Hepatocyte (in vitro differentiated cells): ENCODE data around the gene PUM2. TPM values are rescaled to one million over a fixed set of nuclear protein-coding genes. Genes with fewer than 3 reads are reported as not detected.

ENCODE experiments used
- DNase-seq: peaks from one replicate; pipeline ENCODE4 v3.0.0-alpha.2; 2016; ENCODE audit warnings: low spot score
- H2AFZ ChIP-seq: fragments of 200-600 bp; sonication (generic); 2 replicates; pipeline ENCODE4 v1.6.0; 2016; ENCODE audit warnings: antibody characterized with exemption, mild to moderate bottlenecking
- H3K27ac ChIP-seq: fragments of 200-600 bp; sonication (generic); 2 replicates; pipeline ENCODE4 v1.5.1; 2016; ENCODE audit warnings: mild to moderate bottlenecking
- H3K27me3 ChIP-seq: fragments of 200-600 bp; sonication (generic); 2 replicates; pipeline ENCODE4 v1.6.1; 2016
- H3K36me3 ChIP-seq: fragments of 200-600 bp; sonication (generic); replicated peaks from 2 replicates; pipeline ENCODE4 v1.5.1; 2016; ENCODE audit warnings: low read depth; ENCODE audit not compliant: insufficient read depth
- H3K4me1 ChIP-seq: fragments of 200-600 bp; sonication (generic); 2 replicates; pipeline ENCODE4 v1.5.1; 2016; ENCODE audit warnings: mild to moderate bottlenecking, moderate library complexity; ENCODE audit not compliant: insufficient read depth
- H3K4me2 ChIP-seq: fragments of 200-600 bp; sonication (generic); 2 replicates; pipeline ENCODE4 v1.6.0; 2016
- H3K4me3 ChIP-seq: fragments of 200-600 bp; sonication (generic); 2 replicates; pipeline ENCODE4 v1.5.1; 2016; ENCODE audit warnings: mild to moderate bottlenecking
- H3K79me2 ChIP-seq: fragments of 200-600 bp; sonication (generic); 2 replicates; pipeline ENCODE4 v1.6.0; 2017; ENCODE audit warnings: mild to moderate bottlenecking
- H3K9me2 ChIP-seq: fragments of 200-600 bp; sonication (generic); replicated peaks from 2 replicates; pipeline ENCODE4 v1.6.0; 2017; ENCODE audit warnings: mild to moderate bottlenecking; ENCODE audit not compliant: insufficient read depth
- H3K9me3 ChIP-seq: fragments of 200-600 bp; sonication (generic); 2 replicates; pipeline ENCODE4 v1.5.1; 2016; ENCODE audit warnings: low read depth, mild to moderate bottlenecking
- H4K20me1 ChIP-seq: fragments of 200-600 bp; sonication (generic); 2 replicates; pipeline ENCODE4 v1.6.0; 2016; ENCODE audit warnings: mild to moderate bottlenecking; ENCODE audit not compliant: insufficient read depth, poor library complexity, severe bottlenecking
- EZH2 ChIP-seq: fragments of 200-600 bp; sonication (generic); IDR thresholded peaks from 2 replicates; pipeline ENCODE4 v1.6.1; 2016; ENCODE audit warnings: antibody characterized with exemption, mild to moderate bottlenecking, borderline replicate concordance
- EZH2phosphoT487 ChIP-seq: fragments of 200-600 bp; sonication (generic); IDR thresholded peaks from one replicate; pipeline ENCODE4 v1.6.1; 2018; ENCODE audit warnings: antibody characterized with exemption, mild to moderate bottlenecking, low read depth, moderate library complexity; ENCODE audit not compliant: unreplicated experiment, severe bottlenecking
- WGBS: methylation state at CpG from one replicate; pipeline ENCODE4 v1.1.6; 2016; ENCODE audit warnings: low lambda C conversion rate; ENCODE audit errors: missing lambda C conversion rate; 5-methylcytosine and 5-hydroxymethylcytosine counted together
- polyA plus RNA-seq: library from polyadenylated mRNA; unstranded; fragments of >200 nt; fragmentation: Nextera tagmentation; extraction: Ambion mirVana; gene quantifications from 2 replicates; pipeline ENCODE4 v1.2.1, GENCODE V29; 2016
- total RNA-seq: library from RNA; depleted of rRNA; stranded (reverse); fragments of >200 nt; gene quantifications from 2 replicates; pipeline ENCODE4 v1.2.3, GENCODE V29; 2014
- TF ChIP-seq, protein P1 (sequence below): fragments of 200-600 bp; sonication (generic); IDR thresholded peaks from 2 replicates; pipeline ENCODE4 v1.5.1; 2016; ENCODE audit warnings: antibody characterized with exemption, mild to moderate bottlenecking; ENCODE audit not compliant: poor library complexity

PUM2 gene
- total and polyA plus RNA-seq, 2 experiments from 2014 or later = 14.4 to 55.5 TPM

DNA sequence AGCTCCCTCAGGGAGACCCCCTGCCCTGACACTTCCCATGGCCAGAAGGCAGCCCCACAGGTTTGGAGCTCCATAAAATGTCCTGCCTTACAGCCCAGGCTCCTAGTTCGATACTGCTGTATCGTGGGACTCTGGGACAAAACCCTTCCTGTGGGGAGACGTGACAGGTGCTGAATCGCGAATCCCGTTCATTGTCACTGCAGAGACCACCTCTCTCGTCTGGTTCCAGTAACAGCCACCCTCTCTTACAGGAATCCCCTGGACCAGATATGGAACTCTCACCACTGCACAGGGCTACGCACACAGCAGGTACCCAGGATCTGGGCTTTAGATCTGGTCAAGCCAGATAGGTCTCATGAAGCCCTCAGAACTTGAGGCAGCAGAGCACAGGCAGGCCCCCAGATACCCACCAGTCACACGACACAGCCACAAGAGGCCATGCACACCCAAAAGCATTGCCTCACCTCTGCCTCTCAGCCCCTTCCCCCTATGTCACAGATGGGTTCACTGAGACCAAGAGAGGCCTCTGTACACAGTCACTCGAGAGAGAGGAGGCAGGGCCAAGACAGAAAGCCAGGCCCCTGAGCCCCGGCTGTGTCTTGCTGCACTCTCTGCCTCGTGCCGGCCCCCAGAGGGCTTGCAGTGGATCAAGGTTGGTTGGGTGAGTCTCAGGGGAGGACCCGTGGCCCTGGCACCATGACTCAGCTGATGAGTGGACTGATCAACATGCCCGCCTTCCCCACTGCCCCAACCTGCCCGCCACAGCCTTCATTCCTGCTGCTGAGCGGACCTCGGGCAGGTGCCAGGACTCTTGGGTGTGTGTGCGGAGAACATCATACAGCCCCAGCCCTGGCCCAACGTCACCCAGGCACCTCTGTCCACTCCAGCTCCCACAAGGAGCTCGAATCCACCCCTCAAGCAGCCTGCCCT, 133.3 kb downstream of the PUM2 start:
- no peak for TF ChIP-seq EZH2phosphoT487
- TF ChIP-seq EZH2 = no peak
- TF ChIP-seq, protein P1, sequence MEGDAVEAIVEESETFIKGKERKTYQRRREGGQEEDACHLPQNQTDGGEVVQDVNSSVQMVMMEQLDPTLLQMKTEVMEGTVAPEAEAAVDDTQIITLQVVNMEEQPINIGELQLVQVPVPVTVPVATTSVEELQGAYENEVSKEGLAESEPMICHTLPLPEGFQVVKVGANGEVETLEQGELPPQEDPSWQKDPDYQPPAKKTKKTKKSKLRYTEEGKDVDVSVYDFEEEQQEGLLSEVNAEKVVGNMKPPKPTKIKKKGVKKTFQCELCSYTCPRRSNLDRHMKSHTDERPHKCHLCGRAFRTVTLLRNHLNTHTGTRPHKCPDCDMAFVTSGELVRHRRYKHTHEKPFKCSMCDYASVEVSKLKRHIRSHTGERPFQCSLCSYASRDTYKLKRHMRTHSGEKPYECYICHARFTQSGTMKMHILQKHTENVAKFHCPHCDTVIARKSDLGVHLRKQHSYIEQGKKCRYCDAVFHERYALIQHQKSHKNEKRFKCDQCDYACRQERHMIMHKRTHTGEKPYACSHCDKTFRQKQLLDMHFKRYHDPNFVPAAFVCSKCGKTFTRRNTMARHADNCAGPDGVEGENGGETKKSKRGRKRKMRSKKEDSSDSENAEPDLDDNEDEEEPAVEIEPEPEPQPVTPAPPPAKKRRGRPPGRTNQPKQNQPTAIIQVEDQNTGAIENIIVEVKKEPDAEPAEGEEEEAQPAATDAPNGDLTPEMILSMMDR = no peak
- no peaks in the 10 kb centered on the region for H3K36me3 ChIP-seq
- H3K27me3 ChIP-seq = no peaks in the 10 kb centered on the region
- H3K4me2 ChIP-seq = no peak overlapping the region
- peaks cover 52% of the 10 kb centered on the region for H3K4me1 ChIP-seq
- H2AFZ ChIP-seq = no peak overlapping the region
- H3K79me2 ChIP-seq = peaks cover 80% of the 10 kb centered on the region
- no peaks in the 10 kb centered on the region for H4K20me1 ChIP-seq
- no peak overlapping the region for H3K27ac ChIP-seq
- WGBS = 88% methylated on average over 21 of the region's 21 CpGs
- no peak overlapping the region for H3K4me3 ChIP-seq
- no peaks in the 10 kb centered on the region for H3K9me2 ChIP-seq
- DNase-seq = no peak
- no peaks in the 10 kb centered on the region for H3K9me3 ChIP-seq

DNA sequence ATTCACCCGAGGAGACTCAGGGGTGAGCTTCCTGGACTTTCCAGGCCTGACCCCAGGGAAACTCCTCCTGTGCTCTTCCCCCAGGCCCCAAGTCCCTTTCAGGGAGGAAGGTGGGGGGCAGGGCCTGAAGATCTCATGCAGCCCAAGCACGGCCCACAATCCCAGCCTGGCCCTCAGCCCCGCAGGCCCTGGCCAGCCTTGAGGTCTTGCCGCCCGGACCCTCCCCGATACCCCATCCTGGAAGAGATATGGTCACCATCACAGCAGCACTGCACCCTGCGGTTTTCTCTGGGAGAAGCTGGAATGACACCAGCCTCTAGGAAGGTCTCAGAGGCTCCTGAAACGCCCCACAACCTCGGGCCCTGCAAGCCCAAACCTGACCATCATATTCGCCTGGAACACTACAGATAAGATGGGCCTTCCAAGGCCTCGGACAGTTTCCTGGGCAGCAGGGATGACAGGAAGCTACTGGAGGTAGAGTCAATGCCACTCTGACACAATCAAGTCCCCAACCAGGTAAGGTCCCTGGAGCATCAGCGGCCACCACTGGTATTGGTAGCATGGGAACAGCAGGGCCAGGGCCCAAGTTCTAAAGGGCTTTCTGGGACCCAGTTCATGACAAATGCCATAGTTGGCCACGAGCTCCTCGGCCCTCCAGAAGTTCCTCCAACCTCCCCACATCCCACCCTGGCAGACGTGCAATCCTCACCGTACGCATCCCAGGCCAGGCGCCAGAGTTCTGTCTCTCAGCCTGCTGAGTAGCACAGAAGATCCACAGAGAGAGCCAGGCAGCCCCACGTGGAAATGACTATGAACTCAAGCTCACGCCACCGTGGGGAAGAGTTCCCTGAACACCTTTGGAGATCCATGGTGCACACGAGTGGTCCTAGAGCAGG, 134.3 kb downstream of the PUM2 start:
- H4K20me1 ChIP-seq = no peaks in the 10 kb centered on the region
- H3K27ac ChIP-seq = peak overlapping the region; percentile 90
- H3K4me2 ChIP-seq = no peak overlapping the region
- H2AFZ ChIP-seq = no peak overlapping the region
- H3K9me2 ChIP-seq = no peaks in the 10 kb centered on the region
- no peak for DNase-seq
- no peaks in the 10 kb centered on the region for H3K36me3 ChIP-seq
- no peaks in the 10 kb centered on the region for H3K9me3 ChIP-seq
- H3K4me1 ChIP-seq = peaks cover 51% of the 10 kb centered on the region
- 92% methylated on average over 22 of the region's 22 CpGs for WGBS
- peaks cover 80% of the 10 kb centered on the region for H3K79me2 ChIP-seq
- no peak overlapping the region for H3K4me3 ChIP-seq
- H3K27me3 ChIP-seq = no peaks in the 10 kb centered on the region
- no peak for TF ChIP-seq EZH2
- TF ChIP-seq EZH2phosphoT487 = no peak
- TF ChIP-seq, protein P1 = no peak

DNA sequence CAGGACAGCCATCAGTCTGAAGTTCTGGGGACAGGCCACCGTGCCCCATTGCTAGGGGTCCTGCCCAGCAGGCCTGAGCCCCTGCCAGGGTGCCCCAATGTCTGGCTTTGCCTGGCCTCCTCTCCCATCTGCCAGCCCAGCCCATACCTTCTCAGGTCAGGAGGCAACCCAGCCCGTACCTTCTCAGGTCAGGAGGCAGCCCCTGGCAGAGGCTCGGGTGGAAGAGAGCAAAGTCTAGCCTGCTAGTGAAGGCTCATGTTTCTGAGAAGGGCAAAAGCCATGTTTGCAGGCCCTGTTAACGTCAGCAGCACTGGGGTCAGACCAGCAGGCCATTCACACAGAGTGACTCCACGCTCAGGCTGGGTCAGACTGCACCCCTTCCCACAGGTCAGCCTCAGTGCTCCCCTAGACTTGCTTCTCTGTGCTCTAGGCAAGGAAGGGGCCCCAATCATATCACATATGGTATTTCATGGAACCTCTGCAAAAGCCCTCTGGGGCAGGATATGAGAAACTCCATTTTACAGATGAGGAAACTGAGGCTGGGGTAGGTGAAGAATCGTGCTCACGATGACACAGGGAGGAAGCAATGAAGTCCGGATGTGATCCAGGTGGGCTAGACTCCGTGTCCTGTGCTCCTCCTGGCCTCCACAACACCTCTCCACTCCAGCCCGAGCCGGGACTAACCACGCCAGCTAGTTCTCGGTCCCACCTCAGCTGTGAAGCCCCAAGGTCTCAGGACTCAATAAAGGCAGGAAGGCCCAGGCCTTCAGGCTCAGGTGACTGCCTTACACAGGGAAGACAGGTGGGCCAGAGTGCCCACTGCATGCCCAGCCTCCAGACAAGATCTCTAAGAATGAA, 135.2 kb downstream of the PUM2 start:
- DNase-seq = peak; percentile 58
- Histone ChIP-seq H3K27ac (peak overlapping the region; percentile 90), H3K4me2 (peak overlapping the region; percentile 56), H3K27me3 (no peaks in the 10 kb centered on the region), H3K4me3 (no peak overlapping the region), H3K79me2 (peaks cover 78% of the 10 kb centered on the region), H4K20me1 (no peaks in the 10 kb centered on the region), H2AFZ (no peak overlapping the region), H3K4me1 (peaks cover 43% of the 10 kb centered on the region), H3K9me2 (no peaks in the 10 kb centered on the region), H3K9me3 (no peaks in the 10 kb centered on the region), H3K36me3 (no peaks in the 10 kb centered on the region)
- TF ChIP-seq EZH2 = no peak
- no peak for TF ChIP-seq EZH2phosphoT487
- TF ChIP-seq, protein P1 = no peak
- WGBS = 80% methylated on average over 13 of the region's 13 CpGs
